Measurements from ENCODE around the gene CD1E. TPM values are rescaled to one million over a fixed set of nuclear protein-coding genes. Genes with fewer than 3 reads are reported as not detected.

The CD1E gene
- total RNA-seq, 1 experiment from 2014 or later, result not detected

Other genes with a start within 250 kb of the CD1E start
- gene CD1D, start 173.0 kb upstream of the CD1E start, total RNA-seq (2014; rRNA removed; shearing (Covaris generic)), result not detected in 2 replicates
- gene CD1A, start 99.5 kb upstream of the CD1E start, total RNA-seq (2014; rRNA removed; shearing (Covaris generic)), result not detected in 2 replicates
- not detected in 2 replicates for gene CD1C, start 64.0 kb upstream of the CD1E start, total RNA-seq (2014; rRNA removed; shearing (Covaris generic))
- not detected in 2 replicates for gene CD1B, start 22.4 kb upstream of the CD1E start, total RNA-seq (2014; rRNA removed; shearing (Covaris generic))
- gene OR10T2, start 45.6 kb downstream of the CD1E start, total RNA-seq (2014; rRNA removed; shearing (Covaris generic)), result not detected in 2 replicates
- not detected in 2 replicates for gene OR10K2, start 72.3 kb downstream of the CD1E start, total RNA-seq (2014; rRNA removed; shearing (Covaris generic))
- not detected in 2 replicates for gene OR10K1, start 107.9 kb downstream of the CD1E start, total RNA-seq (2014; rRNA removed; shearing (Covaris generic))
- not detected in 2 replicates for gene OR10R2, start 118.3 kb downstream of the CD1E start, total RNA-seq (2014; rRNA removed; shearing (Covaris generic))
- gene OR6Y1, start 200.5 kb downstream of the CD1E start, total RNA-seq (2014; rRNA removed; shearing (Covaris generic)), result not detected in 2 replicates
- gene OR6P1, start 216.7 kb downstream of the CD1E start, total RNA-seq (2014; rRNA removed; shearing (Covaris generic)), result not detected in 2 replicates
- gene OR10X1, start 226.0 kb downstream of the CD1E start, total RNA-seq (2014; rRNA removed; shearing (Covaris generic)), result not detected in 2 replicates

Measured in SK-MEL-5 (cell line).